Measurements from ENCODE around the gene GUCD1. TPM values are rescaled to one million over a fixed set of nuclear protein-coding genes. Genes with fewer than 3 reads are reported as not detected.

Gene GUCD1
- total RNA-seq, 1 donor = 166 TPM

GRCh38 chr22:24504956-24505736, 49.8 kb downstream of the GUCD1 start:
- no peak overlapping the region for H3K4me3 ChIP-seq (ENCODE audit: low read depth, low read length)
- DNase-seq (ENCODE audit: low read depth) = no peak
- TF ChIP-seq, protein P1, sequence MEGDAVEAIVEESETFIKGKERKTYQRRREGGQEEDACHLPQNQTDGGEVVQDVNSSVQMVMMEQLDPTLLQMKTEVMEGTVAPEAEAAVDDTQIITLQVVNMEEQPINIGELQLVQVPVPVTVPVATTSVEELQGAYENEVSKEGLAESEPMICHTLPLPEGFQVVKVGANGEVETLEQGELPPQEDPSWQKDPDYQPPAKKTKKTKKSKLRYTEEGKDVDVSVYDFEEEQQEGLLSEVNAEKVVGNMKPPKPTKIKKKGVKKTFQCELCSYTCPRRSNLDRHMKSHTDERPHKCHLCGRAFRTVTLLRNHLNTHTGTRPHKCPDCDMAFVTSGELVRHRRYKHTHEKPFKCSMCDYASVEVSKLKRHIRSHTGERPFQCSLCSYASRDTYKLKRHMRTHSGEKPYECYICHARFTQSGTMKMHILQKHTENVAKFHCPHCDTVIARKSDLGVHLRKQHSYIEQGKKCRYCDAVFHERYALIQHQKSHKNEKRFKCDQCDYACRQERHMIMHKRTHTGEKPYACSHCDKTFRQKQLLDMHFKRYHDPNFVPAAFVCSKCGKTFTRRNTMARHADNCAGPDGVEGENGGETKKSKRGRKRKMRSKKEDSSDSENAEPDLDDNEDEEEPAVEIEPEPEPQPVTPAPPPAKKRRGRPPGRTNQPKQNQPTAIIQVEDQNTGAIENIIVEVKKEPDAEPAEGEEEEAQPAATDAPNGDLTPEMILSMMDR (IDR thresholded peaks at IDR 0.05; ENCODE audit: insufficient read depth, low read depth, low read length) = no peak

- TF ChIP-seq, protein P1 (IDR thresholded peaks at IDR 0.05; ENCODE audit: insufficient read depth, low read depth, low read length) = no peak
- no peak overlapping the region for H3K4me3 ChIP-seq (ENCODE audit: low read depth, low read length)
- no peak for DNase-seq (ENCODE audit: low read depth)
These were observed 50.4 kb downstream of the GUCD1 start for GRCh38 chr22:24504540-24504939.

- TF ChIP-seq, protein P1 (IDR thresholded peaks at IDR 0.05; ENCODE audit: insufficient read depth, low read depth, low read length) = no peak
- no peak overlapping the region for H3K4me3 ChIP-seq (ENCODE audit: low read depth, low read length)
- no peak for DNase-seq (ENCODE audit: low read depth)
These were observed 51.0 kb downstream of the GUCD1 start for GRCh38 chr22:24503843-24504338.

DNA sequence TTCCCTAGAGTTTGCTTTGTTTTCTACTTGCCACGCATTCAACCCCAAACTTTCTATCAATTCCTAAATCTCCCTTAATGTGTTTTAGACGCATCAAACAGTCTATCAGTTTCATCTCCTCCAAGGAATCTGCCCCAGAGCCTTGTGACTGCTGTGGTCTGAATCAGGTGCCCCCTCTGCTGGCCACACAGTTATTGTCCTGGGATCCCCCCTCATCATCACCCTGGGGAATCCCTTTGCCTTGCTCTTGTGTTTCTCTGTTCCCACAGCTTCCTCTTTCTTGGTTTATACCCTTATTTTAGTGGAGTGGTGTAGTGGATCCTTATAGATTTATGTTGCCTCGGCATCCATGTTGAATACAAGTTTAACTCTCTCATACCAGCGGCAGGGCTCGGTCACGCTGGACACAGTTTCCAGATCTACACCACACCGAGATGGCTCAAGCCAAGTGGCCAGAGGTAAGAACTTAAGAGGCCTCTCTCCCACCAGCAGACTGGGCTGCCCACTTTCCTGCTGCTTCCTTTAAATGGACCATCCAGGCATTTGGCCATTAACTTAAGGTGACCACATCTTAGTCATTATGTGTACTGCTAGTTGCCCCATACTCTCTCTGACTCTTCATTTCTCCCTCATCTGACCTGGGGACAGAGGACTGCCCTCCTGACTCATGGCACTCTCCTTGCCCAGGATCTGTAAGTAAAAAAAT, 51.6 kb downstream of the GUCD1 start:
- DNase-seq (ENCODE audit: low read depth) = peak; percentile 64
- TF ChIP-seq, protein P1 (IDR thresholded peaks at IDR 0.05; ENCODE audit: insufficient read depth, low read depth, low read length) = peak; percentile 82
- H3K4me3 ChIP-seq (ENCODE audit: low read depth, low read length) = no peak overlapping the region

DNA sequence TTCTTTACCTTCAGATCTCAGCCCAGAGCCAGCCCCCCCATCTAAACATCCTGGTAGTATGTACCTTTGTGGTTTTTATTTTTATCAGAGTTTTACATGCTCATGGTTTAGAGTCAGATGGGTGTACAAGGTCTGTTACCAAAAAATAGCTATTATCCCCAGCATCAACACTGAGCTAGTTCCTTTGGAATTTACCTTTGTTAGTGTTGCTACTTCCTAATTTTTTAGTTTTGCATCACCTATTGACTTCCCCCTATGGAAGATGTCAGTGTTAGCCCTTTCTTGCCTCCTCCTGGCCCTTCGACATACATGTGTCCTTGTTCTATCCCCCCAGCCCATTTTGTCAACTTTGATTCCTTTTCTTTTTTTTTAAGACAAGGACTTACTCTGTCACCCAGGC, 52.4 kb downstream of the GUCD1 start:
- TF ChIP-seq, protein P1 (IDR thresholded peaks at IDR 0.05; ENCODE audit: insufficient read depth, low read depth, low read length) = no peak
- DNase-seq (ENCODE audit: low read depth) = no peak
- H3K4me3 ChIP-seq (ENCODE audit: low read depth, low read length) = no peak overlapping the region

DNA sequence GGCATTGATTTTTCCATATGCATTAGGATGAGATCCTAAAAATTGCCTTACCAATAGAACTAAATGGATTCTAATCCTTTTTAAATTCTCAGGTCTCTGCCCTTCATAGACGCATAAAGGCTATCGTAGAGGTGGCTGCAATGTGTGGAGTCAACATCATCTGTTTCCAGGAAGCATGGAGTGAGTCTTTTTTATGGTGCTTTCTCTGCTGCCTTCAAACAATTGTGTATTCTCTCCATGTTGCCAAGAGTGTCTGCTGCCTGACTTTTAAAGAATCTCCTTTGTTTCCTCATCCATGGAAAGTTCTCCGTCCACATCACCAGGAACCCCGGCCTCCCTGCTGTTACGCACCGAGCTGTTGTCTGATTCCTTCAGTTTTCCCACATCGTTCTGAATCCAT, 52.9 kb downstream of the GUCD1 start:
- H3K4me3 ChIP-seq (ENCODE audit: low read depth, low read length) = no peak overlapping the region
- DNase-seq (ENCODE audit: low read depth) = no peak
- TF ChIP-seq, protein P1 (IDR thresholded peaks at IDR 0.05; ENCODE audit: insufficient read depth, low read depth, low read length) = no peak

All from fibroblast of villous mesenchyme (primary cell).